SIG-M5 (cell line): Measurements from ENCODE around the gene WDR45.
A peak's percentile ranks its signal among the peaks of the same experiment; 100 is the strongest.

Experiments used
- DNase-seq: peaks from one replicate; lab custom pipeline; 2025; lab: John Stamatoyannopoulos, UW

Gene WDR45

DNA sequence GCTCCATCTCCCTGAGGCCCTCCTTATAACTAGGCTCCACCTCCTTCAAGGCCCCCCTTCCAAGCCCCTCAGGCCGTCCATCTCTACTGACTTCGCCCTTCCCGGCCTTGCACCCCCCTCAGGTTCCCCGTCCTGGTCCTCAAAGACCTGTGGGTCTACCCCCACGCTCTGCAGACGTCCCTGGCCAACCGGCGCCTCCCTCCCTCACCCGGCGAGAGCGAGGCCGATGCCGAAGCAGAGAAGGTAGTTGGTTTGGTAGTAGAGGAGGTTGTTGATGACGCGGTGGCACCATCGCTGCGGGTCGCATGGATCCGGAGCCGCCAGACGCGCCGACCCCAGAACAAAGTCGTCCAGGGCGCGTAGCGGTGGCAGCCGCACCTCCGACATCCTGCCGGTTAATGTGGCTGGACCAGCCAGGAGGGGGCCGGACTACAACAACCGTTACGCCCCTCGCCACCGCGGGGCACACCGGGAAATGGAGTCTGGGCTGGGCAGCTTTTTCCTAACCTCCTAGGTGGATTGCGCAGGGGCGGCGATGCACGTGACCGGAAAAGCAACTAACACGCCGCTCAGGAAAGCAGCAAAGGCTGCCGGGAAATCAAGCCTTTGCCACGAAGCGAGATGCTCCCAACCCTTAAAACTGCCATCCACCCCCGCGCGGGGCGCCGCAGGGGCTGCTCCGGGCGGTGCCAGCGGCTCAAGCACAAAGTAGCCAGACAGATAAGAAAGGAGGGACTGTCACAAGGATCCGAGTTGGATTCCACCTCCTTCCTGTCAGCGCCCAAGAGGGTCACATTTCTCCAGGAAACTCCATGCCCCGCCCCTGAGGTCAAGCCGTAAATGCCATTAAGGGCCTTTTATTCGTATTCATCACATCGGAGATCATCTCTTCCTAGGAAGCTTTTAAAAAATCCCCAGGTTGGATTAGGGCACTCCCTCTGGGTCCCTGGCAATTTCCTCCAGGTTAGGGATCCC, 5.8 kb downstream of the WDR45 start, which contains the start of gene PRAF2:
PRAF2 (minus strand) TSS at position 402 of the 975 bp plus-strand sequence; CDS start at position 387, 15 bp downstream.
- DNase-seq: peak; percentile 31

DNA sequence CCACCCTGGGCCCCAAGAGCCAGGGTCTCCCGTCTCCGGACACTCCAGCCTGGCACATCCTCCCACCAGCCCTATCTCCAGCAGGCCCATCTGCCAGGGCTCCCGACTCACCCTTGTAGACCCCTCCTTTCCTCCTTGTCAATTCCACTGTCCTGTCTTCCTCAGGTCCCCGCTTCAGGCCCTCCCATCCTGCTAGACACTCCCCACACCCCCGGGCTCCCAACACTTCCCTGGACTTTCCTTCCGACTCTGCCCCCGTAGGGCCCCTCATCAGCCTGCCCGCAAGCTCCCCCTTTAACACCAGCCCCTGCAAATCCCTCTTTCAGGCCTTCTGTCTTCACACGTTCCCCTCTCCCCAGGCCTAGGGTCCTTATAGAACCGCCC, 7.0 kb downstream of the WDR45 start:
- no peak for DNase-seq

- DNase-seq: no peak
Observed at GRCh38 chrX:49071877-49072711, 7.6 kb downstream of the WDR45 start.

- no peak for DNase-seq
Observed at GRCh38 chrX:49070988-49071387, 8.7 kb downstream of the WDR45 start.

- DNase-seq: no peak
Observed at GRCh38 chrX:49069038-49069437, 10.6 kb downstream of the WDR45 start.

DNA sequence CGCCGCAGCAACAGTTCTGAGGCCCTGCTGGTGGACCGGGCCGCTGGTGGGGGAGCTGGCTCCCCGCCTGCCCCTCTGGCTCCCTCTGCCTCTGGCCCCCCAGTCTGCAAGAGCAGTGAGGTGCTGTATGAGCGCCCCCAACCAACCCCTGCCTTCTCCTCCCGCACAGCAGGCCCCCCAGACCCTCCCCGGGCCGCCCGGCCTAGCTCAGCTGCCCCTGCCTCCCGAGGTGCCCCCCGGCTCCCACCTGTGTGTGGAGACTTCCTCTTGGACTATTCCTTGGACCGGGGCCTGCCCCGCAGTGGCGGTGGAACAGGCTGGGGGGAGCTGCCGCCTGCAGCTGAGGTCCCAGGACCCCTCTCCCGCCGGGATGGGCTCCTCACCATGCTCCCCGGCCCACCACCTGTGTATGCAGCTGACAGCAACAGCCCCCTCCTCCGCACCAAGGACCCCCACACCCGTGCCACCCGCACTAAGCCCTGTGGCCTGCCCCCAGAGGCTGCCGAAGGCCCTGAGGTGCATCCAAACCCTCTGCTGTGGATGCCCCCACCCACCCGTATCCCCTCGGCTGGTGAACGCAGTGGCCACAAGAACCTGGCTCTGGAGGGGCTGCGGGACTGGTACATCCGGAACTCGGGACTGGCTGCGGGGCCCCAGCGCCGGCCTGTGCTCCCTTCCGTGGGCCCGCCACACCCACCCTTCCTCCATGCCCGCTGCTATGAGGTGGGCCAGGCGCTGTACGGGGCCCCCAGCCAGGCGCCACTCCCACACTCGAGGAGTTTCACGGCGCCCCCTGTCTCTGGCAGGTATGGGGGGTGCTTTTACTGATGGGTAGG, 12.2 kb downstream of the WDR45 start:
- no peak for DNase-seq

GRCh38 chrX:49066690-49067089, 13.0 kb downstream of the WDR45 start:
- DNase-seq: no peak

DNA sequence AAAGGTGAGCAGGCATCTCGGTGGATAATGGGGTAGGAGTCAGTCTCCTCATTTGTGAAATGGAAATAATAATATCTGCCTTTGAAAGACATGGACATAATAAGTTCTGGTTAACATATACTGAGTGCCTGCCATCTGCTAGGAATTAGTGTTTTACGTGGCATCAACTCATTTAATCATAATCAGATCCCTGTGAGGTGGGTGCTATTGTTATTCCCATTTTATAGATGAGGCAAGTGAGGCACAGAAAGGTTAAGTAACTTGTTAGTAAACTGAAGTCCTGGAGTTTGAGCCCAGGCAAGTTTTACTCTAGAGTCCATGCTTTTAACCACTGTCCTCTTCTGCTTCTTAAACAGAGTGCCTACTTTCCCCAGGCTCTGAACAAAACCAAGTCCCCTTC, 13.4 kb downstream of the WDR45 start:
- no peak for DNase-seq

- DNase-seq: no peak
Observed at GRCh38 chrX:49064735-49065134, 15.0 kb downstream of the WDR45 start.

GRCh38 chrX:49064303-49064702, 15.4 kb downstream of the WDR45 start:
- no peak for DNase-seq

- DNase-seq: no peak
Observed at GRCh38 chrX:49063715-49064114, 16.0 kb downstream of the WDR45 start.

DNA sequence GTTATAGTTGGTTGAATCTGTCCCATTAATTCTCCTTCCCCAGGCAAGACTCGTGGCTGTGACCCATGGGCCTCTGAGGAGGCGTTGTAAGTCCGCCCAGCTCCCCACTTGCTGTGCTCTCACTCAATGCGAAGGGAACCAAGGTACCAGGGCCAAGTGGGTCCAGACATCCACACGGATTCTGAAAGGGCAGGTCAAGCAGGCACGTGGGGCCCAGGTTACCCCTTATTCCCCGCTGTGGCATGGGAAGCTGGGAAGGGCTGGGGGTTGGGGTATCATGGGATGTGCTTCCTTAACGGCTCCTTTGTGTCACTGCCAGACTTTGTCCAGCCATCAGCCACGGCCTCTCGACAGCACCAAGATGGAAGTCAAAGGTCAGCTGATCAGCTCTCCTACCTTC, 17.8 kb downstream of the WDR45 start:
- no peak for DNase-seq

GRCh38 chrX:49061490-49061889, 18.2 kb downstream of the WDR45 start:
- DNase-seq: no peak

DNA sequence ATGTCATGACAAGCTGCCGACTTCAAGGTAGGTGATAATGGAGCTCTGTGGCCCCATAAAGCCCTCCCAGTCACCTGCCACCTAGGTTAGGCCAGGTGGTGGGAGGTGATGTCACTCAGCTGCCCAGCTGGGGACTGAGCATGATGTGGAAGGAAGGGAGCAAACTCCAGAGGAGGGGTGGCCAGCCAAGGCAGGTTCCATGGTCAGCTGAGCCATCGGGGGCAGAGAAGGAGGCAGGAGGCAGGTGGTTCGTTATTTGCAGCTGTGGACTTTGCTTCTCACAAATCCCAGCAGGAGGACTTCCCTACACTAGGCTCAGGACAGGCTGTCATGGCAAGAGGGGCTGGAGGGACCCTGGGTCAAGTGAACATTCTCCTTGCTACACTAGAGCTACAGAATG, 18.8 kb downstream of the WDR45 start:
- no peak for DNase-seq

GRCh38 chrX:49059681-49060085, 20.0 kb downstream of the WDR45 start:
- DNase-seq: no peak

DNA sequence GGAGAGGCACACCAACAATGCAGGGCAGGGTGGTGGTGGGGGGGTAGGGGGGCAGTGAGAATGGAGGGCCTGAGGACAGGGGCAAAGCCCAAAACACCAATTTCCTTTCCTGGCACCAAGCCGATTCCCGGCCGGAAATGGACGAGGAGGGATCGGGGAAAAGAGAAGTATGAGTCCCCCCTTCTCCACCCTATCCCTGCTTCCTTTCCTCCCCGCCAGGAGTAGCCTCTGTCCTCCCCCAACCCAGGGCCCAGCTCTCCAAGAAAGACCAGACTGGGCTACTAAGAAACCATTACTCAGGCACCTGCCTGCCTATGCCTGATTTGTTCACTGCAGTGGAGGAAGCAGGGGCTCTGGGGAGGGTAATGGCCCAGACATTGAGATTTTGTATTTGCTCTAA, 20.5 kb downstream of the WDR45 start:
- DNase-seq: no peak

DNA sequence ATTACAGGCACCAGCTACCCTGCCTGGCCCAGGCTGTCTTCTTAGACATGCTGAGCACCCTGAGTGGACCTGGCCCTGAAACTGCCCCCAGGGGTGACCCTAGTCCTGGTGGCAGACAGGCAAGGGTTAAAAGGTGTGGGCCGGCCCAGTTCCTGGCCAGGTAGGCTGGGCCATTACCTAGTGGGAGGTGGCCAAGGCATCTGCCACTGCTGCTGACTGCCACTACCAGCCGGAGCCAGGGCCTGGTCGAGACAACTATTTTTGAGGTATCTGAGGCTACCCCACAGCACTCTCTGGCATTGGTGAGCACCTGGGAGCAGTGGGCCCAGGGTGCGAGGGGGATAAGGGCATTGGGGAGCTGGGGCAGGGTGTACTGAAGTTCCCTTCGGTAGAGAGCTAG, 20.9 kb downstream of the WDR45 start, which contains the start of gene CCDC120:
CCDC120 (plus strand) TSS at position 206 of the 400 bp plus-strand sequence. CDS start 3,043 bp downstream, outside the sequence.
- DNase-seq: no peak

GRCh38 chrX:49054073-49054762, 25.5 kb downstream of the WDR45 start:
- DNase-seq: no peak

GRCh38 chrX:49053223-49054072, 26.2 kb downstream of the WDR45 start:
- DNase-seq: no peak

DNA sequence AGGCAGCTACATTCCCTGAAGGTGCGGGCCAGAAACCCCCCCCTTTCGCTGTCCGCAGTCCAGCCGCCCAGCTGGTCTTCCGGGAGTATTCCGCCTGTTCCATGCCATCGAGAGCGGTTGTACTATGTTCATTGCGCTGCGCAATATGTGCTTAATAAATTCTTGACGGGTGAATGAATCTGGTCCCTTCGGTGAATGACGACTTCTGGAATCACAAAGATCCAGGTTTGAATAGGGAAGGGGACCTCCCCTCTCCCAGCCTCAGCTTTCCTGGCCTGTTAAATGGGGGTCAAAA, 35.8 kb downstream of the WDR45 start:
- DNase-seq: no peak
